SIG-M5 treated with dmso at 0.1 percent for 504 hours (cell line): Measurements from ENCODE around the gene POU3F1.

Source experiments
- DNase-seq: peaks from one replicate; lab custom pipeline; 2025; ENCODE audit not compliant: unreplicated experiment; lab: John Stamatoyannopoulos, UW

Gene POU3F1

DNA sequence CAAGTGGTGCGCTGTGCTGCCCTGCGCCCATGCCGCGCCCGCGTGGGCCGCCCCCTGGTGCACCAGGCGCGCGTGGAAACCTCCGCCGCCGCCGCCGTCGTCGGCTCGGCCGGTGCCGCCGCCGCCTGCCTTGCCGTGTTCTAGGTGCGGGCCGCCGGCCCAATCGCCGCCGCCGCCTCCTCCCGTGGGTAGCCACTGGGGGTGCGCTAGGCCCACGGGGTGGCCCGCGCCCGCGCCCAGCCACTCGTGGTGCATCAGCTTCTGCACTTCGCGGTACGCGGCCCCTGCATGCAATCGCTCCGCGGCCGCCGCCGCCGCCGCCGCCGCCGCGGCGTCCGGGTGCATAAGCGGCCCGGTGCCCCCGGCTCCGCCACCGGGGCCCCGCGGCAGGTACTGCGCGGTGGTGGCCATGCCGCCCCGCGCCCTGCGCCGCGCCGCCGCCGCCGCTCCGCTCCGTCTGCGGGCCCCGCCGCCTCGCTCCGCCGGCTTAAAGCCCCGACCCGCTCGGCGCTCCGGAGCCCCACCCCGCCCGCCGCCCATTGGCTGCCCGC, at the start of gene POU3F1:
Gene POU3F1 (minus strand): TSS at position 461 of the 551 bp plus-strand sequence. CDS start 50 bp downstream, at position 411.
- DNase-seq: no peak

DNA sequence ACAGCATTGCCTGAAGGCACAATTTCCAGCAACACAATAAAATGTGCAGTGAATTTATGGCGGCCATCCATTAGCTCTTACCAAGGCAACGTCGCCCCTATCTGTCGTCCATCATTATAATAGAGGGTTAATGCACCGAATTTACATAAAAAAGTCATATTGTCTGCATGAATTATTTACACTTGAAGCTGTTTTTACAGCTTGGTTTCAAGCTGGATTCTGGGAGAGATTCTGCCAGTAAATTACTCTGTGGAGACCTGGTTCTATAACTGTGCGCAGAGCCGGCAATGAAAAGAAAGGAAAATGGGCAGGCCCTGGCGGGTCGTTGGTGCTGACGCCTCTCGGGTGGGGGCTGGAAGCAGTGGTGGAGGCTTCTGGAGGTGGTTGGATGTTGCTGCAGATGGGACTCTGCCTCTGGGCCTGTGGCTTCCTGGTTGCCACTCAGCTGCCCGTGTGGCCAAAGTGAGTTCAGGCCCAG, 48.9 kb upstream of the POU3F1 start:
- DNase-seq: no peak

DNA sequence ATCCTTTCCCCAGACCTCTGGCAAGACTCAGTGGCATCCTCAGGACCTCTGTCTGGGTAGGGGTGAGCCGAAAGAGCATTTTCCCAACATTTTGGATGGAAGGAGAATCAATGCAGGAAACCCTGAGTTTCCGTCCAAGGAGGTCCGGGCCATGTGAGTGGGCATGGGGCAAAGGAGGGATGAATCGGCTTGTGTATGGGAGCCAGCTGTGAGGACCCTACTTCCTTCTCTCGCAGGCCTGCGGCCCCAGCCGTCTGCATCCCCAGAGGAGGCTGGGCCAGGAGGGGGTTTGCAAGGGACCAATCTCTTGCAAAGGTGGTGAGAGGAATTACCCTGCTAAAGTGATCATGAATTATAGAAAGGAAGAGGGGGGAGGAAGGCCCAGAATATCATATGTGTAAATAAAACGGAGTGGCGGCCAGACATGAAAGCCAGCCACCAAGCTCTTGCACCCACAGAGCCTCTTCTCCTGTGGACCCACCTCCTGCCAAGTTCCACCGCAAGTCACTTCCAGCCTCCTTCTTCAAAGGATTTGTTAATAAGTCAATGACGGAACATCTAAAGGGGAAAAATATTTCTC, 48.2 kb upstream of the POU3F1 start:
- no peak for DNase-seq

DNA sequence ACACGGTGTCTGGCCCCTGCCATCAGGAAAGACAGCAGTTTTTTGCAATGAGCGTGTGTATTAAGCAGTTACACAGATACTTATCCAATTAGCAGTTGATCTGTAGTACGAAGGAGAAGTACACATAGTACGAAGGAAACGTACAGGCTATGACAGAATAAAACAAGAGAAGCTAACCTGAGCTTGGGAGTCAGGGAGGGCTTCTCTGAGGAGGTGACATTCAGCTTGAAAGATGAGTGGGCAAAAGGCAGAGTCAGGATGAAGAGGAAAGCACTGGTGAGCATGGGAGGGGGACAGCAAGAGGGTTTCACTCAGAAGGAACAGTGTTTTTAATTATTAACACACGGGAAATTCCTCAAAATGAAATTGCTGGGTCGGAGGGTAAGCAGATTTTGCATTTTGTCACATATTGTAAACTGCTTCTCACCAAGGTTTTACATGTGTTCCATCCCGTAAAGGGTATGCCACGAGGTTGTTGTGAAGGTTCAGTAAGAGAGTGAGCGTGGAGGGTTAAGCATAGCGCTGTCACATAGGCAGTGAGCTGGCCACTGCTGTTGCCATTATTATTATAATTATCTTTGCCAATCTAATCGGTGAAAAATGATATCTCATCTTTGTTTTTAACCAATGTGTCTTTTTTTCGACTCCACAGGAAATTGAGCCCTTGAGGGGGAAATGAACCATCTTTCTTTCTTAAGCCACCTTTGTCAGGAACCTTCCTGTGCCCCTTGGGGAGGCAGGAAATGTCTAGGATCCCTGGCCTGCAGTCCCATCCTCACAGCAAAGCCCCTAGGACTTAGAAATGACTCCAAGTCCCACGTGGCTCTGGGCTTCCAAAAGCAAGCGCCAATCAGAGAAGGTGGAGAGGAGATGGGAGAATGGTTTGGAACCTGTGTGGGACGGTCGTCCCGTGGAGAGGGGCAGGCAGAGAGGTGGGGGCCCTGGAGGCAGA, 47.3 kb upstream of the POU3F1 start:
- DNase-seq: no peak

DNA sequence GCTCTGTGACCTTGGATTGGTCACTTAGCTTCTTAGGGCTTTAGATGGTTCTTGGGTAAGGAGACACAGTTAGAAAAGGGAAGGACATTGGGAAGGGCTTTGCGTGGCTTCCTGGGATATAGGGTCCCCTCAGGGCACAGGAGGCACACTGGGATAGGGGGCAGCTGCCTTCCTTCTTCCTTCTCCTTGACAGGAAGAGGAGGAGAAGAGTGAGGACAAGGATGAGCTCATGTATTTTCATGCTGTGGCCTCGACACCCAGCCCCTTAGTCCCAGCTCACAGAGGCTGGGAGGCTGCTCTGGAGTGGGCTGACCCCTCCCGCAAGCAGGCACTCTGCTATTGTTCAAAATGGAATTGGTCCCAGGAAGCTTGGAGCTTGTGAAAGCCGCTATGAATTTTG, 45.7 kb upstream of the POU3F1 start:
- DNase-seq: no peak

DNA sequence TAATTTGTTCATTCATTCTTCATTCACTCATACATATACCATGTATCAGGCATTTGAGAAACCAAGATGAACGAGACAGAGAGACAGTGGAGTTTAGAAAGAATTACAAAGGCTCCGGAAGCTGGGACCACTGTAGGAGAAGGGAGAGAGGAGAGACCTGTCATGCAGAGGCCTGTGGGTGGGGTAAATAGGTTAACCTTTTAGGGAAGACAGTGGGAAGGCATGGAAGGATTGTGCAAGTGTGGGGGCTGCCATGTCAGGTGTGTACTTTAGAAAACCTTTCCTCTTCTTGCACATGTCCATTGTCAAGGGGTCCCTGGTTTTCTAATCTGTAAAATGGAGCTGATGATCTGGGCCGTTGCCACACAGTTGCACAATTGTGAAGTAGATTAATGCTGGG, 44.2 kb upstream of the POU3F1 start:
- DNase-seq: no peak

DNA sequence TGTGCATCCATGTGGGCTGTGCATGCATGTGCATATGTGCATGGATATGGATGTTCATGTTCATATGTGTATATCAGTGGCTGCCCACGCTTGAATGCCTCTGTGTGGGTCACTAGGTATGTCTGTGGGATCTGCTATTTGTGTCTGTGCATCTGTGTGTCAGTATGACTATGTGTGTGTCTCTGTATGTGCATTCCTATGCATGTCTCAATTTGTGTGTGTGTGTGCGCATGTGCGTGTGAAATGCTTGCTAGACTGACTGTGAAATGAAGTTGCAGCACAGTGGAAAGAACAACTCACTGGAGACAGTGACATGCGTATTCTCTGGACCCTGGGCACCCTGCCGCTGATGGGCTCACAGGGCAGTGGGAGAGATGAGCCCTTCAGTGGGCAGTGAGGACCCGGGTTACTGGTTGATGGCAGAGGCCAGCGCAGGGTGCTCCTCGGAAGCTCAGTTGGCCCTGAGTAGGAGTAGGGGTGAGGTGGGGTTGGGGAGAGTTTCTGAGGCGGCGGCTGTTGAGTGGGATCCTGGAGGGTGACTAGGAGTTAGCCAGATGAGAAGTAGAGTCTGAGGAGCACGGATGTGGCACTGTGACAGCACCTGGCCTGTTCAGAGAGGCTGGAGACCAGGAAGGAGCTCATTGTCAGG, 43.2 kb upstream of the POU3F1 start:
- DNase-seq: no peak

DNA sequence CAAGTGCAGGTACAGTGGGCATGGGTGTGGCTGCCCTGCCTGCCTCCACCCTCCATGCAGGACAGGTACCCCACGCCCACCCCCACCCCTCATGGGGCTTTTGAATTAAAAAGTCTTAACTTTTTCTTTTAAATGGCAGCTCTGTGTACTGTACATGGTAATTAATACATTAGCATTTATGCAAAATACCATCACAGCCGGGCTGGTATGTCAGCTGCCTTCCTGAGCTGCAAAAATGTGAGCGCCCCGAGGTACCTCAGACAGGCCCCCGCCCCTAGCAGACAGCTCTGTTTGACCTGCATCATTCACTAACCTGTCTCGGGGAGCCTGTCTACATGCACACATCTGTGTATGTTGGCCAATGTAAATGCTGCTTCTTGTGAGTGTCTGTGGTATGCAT, 42.2 kb upstream of the POU3F1 start:
- no peak for DNase-seq

DNA sequence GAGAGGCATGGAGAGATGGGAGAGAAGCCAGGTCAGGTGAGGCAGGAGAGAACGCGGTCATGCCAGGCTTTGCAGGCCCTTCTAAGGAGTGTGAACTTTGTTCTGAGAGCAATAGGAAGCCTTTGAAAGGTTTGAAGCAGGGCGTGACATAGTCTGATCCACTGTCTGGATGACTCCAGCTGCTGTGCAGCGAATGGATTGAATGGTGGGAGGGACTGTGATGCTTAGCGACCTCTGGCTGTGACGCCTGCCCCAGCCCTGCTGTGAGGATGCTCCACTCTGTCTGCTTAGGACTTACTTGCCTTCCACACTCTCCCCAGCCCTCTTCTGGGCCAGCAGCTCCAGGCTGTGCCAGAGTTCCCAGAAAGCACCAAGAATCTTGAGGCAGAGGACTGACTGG, 41.8 kb upstream of the POU3F1 start:
- DNase-seq: no peak

DNA sequence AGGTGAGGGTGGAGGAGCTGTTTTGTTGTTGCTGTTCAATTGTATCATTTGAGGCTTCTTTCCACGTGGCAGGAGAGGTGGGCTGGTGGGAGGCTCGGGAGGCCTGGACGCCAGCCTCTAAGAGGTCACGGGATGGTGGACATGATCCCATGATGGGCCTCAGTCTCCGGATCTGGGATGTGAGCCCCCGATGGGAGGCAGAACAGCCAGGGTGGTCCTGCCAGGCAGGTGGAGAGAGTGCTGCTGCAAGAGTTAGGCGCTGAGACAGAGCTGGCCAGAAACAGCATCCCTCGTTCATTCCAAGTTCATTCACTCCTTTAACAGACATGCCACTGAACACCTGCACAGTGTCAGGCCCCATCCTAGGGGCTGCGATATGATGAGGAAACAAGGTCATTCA, 41.1 kb upstream of the POU3F1 start:
- no peak for DNase-seq

DNA sequence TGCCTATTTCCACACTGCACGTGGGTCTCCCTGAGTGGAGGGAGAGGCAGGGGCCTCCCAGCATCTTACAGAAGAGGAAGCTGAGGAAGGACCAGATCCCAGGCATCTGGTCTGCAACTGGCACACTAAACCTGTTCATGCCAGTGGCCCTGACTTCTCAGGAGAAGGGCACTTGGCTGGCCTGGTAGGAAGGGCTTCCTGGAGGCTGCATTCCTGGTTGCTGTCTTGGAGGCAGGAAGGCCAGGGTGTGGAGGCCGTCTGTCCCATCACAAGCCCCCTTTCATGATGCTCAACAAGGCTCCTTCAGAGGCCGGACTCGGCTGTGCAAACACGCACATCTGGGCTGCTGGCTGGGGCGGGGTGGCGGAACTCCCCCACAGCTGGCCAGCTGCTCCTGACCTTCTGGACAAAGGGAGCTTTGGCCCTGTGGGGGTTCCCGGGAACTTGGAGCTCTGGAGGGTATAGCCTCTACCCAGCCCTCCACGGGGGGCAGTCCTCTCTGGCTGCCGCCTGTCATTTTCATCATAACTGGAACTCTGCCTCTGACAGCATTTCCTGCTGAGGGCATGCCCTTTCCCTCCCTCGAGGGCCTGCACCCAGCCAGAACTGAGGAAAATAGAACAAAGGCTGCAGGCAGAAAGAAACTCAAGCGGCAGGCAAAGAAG, 39.2 kb upstream of the POU3F1 start:
- DNase-seq: no peak

DNA sequence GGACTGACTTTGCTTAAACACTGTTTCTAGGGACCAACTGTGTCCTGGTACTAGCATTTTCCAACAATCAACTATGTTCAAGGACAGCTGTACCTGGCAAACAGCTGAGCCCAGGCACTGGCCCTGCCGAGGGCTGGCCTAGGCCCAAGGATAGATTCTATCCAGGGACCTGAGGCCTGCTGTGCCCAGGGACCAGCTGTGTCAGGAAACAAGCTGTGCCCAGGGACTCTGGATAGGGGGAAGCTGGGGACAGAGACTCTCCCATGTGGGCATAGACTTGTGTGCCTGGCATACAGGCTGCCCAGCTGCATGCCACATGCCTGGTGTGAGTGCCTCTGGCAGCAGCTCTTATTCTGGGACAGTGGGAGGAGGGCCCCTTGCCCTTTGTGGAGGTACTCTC, 38.1 kb upstream of the POU3F1 start:
- no peak for DNase-seq

DNA sequence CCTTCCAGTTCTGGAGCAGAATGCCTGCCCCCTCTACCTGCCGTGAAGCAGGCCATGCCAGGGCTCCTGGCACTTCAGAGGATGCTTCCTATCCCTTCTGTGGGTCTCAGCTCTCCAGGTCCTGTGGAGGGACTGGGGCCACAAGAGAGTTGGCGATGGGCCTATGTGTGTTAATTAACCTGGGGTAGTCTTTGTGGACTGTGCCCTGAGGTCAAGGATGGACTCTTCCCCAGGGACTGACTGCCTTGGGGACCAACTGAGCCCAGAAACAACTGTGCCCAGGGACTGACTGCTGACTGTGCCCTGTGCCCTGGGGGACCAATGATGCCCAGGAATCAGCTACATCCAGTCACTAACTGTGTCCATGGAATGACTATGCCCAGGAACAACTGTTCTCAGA, 37.5 kb upstream of the POU3F1 start:
- DNase-seq: no peak

DNA sequence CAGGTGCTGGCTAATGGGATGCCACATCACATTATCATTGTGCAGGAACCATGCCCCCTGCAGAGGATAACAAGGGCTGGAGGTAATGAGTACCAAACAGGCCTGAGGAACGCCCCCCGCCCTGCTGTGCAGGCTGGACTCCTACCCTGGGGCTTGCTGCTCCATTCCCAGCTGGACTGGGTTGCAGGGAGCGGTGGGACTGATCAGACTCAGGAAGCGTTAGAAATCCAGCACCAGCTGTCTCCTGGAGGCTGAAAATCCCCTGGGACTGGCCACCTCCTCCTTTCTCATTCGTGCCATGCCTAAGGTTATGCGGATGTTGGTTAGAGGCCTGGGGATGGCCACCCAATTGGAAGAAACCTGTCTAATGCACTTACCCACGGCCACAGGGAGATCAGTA, 36.9 kb upstream of the POU3F1 start:
- no peak for DNase-seq

DNA sequence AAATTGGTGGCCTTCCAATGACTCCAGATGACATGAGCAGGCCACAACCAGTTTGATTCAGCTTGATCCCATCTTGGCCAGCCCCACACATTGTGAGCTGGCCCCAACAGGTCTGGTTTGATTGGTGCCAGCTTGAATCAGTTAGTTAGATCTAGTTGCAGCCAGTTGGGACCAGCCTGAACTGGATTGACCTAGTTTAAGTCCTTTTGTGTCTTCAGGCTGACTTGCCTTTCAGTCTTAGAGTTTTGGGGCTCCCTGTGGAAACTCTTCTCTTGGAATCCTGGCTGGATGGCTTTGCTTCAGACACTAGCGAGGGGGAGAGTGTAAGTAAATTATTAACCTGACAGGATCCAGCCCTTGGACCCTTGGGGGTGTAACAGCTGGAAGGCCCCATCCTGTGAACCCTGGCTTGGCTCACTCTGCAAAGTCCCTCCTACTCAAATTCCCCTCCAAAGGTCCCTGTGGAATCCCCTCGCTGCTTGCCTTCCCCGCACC, 36.2 kb upstream of the POU3F1 start:
- DNase-seq: no peak

DNA sequence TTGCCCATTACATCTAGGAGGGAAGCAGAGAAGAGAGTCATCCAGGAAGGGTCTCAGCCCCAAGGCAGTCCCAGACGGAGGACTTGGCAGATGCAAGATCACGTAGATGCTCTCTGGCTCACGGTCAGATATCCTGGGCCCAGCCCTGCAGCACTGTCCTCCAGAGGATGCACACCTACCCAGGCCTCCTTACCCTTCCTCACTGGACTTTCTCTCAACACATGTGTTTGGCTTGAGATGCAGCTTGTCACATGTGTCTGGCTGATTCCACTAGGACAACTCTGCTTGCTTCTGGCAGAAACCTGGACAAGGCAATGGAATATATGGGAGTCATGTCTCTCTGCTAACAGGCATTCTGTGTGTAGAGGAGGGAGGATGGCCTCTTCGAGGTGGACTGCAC, 32.4 kb upstream of the POU3F1 start:
- no peak for DNase-seq

DNA sequence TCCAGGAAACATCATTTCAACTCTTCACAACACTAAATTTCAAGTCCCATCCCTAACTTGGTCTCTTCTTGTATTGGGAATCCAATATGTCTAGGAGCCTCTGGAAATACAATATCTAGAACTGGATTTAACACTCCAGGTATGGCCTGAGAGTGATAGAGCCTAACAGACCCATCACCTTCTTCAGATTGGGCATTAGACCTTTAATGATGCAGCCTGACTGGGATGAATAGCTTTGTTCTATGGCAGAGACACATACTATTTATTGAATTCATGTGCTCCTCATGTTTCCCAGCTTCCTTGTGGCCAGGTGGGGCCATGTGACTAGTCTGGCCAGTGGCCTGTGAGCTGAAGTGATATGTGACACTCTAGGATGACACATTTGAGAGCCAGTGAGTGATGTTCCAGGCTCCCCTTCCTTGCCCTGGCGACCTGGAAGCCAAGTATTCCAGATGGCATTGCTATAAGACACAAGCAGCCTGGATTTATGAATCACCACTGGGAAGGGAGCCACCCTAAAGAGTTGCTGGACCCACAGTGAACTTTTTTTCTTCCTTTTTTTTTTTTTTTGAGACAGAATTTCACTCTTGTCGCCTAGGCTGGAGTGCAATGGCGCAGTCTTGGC, 31.0 kb upstream of the POU3F1 start:
- DNase-seq: no peak

DNA sequence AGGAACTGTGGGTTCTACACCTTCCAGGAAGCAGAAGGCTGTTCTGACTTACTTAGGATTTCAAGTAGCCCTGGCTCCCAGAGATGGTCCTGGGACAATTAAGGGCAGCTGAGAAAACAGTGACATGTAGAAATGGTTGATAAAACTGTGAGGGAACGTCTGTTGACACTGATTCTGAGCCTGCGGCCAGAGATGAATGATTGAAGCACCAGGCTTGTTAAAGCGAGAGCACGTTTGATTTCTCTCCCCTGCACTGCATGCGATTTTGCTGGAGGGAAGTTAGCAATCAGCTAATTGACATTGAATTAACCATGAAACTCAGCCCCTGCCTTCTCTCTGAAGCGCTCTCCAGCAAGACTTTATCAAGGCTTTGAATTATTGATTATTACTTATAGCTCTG, 29.9 kb upstream of the POU3F1 start:
- no peak for DNase-seq

DNA sequence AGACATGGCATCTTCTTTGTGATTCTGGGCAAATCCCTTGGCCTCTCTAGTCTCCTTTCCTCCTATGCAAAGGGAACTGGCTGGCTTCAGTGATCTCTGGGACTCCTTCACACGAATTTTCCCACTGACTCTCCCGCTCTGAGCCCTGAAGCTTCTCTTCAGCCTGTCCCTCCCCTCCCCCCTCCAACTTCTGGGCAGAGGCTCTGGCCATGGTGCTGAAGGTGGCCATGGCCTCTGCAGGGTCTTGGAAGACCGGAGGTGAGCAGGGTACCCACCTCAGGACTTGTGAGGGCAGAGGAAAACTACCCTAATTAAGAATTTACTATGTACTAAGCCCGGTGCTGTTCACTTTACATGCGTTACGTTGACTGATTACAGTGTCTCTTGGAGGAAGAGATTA, 29.4 kb upstream of the POU3F1 start:
- no peak for DNase-seq

DNA sequence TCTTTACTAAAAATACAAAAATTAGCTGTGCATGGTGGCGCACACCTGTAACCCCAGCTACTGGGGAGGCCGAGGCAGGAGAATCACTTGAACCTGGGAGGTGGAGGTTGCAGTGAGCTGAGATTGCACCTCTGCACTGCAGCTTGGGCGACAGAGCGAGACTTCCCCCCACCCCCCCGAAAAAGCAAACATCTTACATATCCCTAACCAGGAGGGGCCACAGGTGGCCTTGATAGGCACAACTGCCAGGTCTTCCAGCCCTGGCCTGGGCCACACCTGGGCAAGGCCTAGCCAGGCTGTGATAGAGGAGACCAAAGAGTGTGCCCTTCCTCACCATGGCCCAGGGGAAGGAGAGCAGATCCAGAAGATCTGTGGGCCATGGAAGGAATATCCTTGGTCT, 28.6 kb upstream of the POU3F1 start:
- no peak for DNase-seq

DNA sequence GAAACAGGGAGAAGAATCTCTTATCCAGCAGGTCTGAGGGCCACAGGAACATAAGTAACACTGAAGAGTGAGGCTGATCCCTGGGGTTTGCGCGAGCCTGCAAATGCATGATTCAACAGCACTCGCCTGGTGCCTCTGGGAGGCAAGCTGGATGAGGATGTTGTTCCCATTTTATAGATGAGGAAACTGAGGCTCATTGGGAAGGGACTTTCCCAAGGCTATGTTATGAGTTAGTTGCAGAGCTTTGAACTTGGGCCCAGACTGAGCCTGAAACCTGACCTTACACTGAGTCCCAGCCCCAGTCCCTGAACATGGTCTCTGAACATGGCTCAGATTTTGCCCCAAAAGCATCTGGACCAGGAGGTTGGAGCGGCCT, 27.7 kb upstream of the POU3F1 start:
- DNase-seq: no peak
